Activated CD8-positive, alpha-beta memory T cell treated with anti-CD3 and anti-CD28 coated beads for 24 hours (primary cell): ENCODE data around the gene C2CD4D.

Experiments
- DNase-seq: peaks from one replicate; pipeline ENCODE4 v3.0.0-alpha.2; 2020

The C2CD4D gene

DNA sequence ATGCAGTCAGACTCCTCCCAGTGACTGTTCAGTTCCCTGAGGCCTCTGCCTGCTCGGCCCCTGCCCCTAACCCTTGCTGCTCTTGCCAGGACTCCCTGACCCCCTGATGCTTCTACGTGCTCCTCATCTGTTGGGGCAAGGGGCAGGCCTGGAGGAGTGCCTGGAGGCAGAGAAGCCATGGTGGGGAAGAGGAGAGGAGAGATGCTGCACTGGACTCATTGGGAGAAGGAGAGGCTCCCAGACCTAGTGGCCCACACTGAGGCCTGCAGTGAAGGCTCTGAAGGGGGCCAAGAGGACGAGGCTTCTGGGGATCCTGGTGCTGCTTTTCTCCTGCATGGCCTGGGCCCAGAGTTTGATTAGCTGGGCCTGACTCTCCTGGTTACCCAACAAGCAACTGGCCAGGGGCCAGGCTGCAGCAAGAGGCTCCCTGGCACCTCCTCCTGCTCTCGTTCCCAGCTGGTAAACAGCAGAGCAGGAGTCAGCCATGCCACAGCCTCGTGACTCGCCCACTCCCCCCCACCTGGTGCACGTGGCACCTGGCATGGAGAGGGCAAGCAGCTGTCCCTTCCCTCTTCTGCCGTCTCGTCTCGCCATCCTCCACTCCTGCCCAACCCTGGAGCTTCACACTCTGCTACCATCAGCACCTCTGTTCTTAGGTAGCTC is 7.2 kb downstream of the C2CD4D start:
- no peak for DNase-seq

DNA sequence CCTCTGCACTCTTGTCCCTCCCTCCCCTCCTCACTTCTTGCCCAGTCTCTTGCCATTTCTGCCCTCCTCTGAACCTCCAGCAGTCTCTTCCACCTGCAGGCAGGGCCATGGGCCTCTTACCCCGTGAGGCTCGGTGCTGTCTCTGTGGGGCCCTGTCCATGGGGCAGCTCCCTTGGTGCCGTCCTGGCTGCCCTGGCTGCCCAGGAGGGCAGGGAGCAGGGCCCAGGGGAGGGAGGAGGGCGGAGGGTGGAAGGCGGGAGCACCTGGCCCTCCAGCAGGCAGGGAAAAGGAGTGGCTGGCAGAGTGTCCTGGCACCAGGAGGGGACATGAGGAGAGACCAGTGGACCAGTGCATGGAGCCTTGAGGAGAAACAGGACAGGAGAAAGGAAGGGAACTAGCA is 8.0 kb downstream of the C2CD4D start, which contains the start of gene RORC:
Gene RORC (minus strand): TSS at position 198 of the 400 bp plus-strand sequence. CDS start 38 bp downstream, at position 160.
- DNase-seq: no peak

DNA sequence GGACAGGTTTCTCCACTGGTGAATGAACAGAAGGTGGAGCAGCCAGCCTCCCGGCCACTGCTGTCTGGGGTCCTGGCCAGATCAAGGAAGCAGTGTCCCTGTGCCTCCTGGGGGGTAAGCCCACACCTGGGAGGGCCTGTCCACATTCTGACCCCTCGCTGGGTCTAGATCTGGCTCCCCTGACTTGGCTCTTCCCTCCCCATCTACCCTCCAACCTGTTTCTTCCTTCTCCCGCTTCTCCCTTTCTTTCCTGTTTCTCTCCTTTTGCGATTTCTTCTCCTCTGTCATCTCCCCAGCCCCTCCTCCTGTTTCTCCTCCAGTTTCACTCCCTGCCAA is 8.4 kb downstream of the C2CD4D start:
- no peak for DNase-seq

DNA sequence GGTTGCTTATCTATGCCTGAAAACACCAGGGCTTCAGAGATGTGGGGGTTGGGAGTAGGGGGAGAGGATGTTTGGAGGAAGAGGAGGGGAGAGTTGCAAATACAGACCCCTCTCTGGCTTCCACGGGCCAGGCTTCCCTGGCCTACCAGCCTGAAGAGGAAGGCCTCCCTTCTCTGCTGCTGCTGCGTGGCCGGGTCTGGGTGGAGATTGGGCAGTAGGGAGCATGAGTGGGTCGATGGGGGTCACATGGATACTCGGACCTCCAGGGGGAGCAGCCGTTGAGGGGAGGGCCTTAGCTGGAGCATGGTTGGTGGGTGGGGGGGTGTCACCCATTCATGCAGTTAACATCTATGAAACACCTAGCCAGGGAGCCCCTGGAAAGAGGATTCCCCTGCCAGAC is 9.6 kb downstream of the C2CD4D start:
- no peak for DNase-seq

DNA sequence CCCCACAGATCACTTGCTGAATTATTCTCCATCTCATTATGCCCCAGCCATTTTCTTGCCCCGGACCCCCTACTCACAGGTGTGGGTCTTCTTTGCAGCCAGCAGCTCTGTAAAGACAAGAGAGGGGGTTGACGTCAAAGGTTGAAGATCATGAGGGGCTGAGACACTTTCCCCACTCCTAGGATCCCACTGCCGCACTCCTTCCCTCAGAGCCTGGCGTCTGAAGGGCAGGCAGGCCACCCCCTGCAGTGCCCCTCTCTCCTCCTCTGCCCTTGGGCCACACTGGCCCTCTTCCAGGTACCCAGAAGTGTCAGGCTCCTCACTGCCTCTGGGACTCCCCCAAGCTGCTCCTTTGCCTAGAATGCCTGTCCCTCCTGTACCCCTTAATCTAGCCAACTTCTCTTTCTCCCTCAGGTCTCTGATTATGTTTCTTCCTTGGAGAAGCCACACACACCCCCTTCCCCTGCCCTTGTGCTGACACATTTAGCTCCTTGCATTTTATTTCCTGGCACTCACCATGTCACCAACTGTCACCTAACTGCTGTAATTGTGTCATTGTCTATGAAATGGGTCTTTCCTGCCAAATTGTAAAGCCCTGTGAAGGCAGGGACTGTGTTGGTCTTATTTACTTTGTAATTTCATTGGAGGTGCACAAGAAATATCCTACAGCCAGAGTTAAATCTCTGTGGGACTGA is 10.1 kb downstream of the C2CD4D start:
- no peak for DNase-seq

DNA sequence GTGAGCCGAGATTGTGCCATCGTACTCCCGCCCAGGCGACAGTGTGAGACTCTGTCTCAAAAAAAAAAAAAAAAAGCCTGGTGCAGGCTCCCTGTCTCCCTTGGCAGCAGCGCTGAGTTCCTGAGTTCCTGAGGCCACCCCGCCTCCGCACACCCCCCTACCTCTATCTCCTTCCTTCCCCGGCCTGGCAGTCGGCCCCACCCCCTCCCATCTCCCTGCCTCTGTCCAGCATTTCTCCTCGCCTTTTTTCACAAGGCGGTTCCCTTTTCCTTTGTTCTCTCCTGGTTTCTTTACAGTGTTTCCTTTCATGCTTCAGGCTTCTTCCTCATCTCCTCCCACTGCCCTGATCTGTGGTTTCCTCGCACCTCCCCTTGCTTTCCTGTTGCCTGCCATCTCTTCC is 10.7 kb downstream of the C2CD4D start:
- no peak for DNase-seq

DNA sequence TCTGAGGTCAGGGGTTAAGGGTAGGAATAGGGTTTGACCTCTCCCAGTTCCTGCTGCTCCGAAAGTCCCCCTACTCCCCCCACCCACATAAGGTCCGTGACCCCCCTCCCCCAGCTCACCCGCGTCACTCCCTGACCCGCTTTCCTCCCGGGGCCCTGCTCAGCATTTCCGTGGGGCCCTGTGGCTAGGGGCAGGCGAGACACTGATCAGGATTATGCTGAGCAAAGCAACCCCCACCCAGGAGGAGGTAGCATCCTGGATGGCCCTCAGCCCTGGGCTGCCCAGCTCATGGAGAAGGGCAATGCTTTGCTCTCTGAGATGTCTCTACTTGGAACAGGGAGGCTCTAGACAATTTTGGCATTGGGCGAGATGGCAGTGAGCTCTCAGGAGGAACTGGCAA is 11.8 kb downstream of the C2CD4D start:
- no peak for DNase-seq

DNA sequence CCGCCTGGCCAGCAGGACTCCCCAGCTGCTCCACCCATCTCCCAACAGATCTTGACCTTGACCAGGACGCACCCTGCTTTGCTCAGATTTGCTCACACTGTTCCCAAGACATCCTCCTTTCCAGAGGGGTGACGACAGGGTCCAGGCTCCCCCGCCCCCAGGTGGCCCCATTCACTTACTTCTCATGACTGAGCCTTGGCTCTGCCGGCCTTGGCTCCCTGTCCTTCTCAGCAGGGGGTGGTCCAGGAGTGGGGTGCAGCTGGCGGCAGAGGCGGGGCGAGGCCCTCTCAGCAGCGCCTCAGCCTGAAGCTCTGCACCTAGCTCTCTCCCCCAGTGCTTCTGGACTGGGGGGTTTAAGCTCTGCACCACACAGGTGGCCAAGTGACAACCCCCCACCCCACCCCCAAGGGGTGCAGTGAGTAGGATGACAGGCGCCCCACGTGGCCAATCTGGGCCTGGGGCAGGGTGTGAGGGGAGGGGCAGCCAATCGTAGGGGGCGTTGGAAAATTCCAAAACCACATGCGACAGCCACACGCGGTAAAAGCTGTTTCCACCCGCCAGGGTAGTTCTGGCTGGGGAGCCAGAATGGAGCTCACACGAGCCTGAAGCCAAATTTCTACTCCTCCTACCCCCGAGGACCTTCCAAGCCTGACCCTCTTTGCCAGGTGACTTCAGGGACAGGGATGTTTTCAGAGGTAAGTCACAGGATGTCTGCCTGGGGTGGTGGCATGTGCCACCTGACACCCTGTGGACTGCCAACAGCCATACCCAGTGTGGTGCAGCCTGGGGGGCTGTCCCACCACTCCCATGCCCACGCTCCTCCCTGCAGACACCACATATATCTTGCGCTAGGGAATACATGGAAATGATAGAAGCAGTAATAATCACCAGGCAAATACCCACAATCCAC is 13.6 kb downstream of the C2CD4D start:
- DNase-seq: no peak

DNA sequence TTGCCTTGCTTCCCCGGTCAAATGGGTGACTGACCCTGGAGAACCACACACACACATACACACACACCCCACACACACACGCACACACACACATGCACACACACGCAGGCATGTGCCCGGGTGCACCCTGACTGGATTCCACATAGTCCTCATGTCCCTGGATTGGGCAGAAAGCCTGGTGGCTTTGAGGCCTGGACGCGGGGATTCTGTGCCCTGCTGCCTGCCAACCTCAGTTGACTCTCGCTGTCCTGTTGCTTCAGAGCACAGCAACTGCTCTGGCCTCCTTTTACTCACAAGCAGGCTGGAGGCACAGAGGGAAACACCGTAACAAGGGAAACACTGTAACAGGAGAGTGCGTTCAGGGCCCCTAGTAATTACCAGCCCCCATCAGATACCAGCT is 14.4 kb downstream of the C2CD4D start:
- no peak for DNase-seq

DNA sequence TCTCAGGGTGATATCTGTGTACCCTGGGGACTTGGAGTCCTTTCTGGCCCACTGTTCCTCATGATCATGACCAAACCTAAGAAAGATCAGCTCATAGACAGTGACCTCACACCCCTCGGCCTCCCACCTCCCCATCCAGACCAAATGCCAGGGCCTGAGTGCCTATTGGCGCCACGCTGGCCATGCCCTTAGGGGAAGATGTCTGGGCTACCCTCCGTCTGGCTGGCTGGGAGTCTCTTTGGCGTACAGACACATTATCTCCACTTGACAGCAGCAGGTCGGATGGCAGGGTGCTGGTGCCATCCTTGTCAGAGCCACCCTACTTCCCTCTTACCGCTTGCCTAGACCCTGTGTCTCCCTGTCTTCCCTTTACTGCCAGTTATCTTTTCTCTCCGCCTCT is 16.4 kb downstream of the C2CD4D start:
- no peak for DNase-seq

DNA sequence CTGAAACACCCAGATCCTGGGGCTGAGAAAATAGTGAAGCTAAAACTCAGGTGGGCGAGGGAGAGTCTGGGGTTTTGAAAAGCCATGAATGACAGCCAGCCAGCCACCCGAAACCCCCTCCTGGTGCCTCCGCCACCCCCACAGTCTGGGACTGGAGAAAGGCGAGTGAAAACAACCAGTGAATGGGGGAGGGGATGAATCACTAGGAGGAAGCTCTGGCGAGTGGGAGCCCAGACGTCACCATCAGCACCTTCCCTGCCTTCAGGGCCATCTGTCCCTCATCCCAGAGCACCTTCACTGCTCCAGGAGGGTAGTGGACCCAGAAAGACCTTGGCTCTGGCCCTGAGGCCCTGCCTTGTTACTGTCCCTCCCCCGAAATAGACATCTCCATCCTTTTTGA is 17.2 kb downstream of the C2CD4D start:
- no peak for DNase-seq

DNA sequence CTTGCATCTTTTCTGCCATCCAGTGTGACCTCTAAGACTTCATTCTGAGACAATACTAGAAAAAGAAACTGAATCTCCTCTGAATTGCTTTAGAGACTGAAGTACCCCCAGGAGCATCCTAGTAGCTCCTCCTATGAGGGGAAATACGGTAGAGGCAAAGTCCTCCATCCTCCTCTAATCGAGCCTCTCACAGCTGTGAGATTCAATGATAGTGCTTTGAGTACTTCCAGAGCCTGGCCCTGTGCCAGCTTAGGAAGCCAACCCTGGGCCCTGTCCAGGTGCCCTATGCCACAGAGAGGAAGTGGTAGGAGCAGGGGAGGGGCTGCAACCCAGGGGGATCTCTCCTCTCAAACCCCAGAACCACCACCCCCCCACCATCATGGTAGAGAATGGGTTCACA is 18.7 kb downstream of the C2CD4D start:
- no peak for DNase-seq

DNA sequence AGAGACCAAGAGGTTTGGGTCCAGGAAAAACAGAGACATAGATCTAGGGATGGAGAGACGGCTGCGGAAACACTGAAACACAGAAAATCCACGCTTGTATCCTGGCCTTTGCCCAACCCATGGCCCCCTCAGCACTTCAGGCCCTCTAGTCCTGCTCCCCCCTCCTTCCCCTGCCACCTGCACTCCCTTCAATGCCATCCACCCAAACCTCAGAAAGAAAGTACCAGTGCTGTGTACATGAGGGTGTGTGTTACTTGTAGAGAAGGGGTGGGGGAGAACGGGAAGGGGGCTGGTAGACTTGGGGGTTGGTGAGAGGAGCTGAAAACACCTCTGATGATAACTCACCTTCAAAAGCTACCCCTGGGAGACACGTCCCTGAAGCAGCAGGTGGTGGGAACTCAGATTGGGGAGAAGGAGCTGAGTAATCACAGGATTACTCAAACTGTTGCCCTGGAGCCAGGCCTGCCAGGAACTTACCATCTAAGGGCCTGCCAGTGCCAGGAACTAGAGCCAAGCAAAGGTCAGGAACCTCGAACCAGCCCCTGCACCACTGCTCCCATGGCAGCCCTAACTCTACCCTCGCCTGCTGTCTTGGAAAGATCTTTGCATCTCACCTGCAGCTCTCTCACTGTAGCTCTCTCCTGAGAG is 19.5 kb downstream of the C2CD4D start:
- DNase-seq: no peak

DNA sequence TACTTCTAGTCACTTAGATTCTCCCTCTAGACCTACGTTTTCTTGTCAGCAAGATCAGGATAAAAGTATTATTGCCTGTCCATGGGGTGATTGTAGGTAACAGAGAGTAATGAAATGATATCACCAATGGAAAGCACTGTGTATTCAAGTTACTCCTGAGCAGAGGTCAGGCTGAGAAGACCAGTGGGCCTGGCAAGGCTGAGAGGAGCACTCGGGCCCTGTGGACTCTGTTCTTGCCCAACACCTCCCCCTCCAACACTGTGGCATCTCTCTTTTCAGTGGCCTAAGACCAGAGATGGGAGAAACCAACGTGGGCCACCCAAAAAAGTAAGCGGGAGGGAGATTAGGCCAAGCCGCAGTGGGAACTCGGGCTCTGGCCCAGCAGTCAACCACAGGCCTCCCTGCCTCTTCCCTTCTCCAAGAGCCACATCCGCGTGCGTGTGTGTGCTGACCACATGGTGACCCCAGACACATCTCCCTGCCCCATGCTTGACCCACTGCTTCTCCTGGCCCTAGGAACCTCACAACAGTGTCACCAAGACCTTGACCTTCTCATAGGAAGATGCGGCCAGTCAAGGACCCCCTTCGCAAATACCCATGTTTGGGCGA is 20.3 kb downstream of the C2CD4D start:
- no peak for DNase-seq

DNA sequence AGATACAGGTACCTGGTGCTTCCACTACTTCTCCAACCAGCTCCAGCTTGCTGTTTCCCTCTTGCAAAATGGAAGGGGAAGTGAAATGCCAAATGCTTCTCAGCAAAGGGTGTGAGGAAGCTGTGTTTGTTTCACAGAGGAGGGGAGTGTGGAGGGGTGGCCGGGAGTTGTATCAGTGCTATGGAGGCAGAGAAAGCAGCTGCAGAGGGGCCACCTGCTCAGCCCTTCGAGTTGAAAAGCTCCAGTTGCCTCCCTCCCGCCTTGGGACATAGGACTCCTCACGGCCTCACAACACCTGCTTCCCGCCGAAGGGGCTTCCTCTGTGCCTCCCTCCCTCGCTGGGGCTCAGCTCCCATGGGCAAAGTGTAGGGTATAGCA is 22.3 kb downstream of the C2CD4D start:
- DNase-seq: no peak

DNA sequence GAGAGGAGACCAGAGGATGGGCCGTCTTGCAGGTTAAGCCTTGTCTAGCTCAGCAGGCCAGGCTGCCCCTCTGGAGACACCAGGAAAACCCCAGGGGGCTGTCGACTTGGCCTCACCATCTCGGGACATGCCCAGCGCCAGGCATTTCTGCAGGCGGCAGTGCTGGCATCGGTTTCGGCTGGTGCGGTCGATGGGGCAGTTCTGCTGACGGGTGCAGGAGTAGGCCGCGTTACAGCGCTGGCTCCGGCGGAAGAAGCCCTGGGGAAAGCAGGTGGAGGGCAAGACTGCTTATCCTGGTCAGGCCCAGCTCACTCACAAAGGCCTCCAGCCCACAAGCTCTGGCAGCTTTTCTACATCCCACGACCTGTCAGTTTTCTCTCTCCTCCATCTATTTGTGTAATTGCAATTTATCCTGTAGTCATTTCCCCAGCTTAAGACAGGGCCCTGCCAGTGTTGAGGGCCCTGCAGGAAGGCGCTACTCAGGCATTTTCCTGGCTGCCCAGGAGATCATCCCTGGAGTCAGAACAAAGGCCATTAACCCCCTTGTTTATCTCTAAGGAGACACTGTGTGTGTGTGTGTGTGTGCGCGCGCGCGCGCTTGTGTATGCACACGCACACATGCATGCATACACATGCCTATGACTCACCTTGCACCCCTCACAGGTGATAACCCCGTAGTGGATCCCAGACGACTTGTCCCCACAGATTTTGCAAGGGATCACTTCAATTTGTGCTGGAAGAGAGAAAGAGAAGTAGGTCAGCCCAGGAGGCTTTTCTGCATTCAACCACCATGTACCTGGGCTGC is 22.9 kb downstream of the C2CD4D start:
- no peak for DNase-seq

DNA sequence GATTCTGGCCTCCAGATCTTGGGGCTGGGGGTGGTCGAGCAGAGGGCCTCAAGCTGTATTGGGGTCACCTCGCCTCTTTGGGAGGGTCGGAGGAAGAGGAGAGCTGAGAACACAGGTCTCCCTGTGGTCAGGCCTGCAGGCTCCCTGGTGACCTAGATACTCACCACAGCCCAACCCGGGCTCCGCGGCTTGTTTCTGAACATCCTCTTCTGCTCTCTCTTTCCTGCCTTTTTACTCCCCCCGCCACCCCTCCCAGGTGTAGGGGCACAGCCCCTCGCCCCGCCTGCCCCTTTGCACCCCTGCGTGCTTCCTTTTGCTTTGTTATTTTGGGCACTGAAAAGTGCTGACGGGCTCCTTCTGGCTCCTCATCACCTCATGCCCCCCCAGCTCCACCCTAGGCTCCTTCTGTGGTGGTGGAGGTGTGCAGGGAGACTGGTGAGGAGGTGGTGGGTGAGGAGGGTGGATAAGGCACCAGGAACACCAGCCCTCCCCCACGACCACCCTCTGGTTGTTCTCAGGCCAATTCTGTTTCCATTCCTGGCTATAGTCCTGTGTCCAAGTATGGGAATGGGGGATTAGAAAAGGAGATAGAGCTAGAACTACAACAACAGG is 23.8 kb downstream of the C2CD4D start:
- DNase-seq: no peak

DNA sequence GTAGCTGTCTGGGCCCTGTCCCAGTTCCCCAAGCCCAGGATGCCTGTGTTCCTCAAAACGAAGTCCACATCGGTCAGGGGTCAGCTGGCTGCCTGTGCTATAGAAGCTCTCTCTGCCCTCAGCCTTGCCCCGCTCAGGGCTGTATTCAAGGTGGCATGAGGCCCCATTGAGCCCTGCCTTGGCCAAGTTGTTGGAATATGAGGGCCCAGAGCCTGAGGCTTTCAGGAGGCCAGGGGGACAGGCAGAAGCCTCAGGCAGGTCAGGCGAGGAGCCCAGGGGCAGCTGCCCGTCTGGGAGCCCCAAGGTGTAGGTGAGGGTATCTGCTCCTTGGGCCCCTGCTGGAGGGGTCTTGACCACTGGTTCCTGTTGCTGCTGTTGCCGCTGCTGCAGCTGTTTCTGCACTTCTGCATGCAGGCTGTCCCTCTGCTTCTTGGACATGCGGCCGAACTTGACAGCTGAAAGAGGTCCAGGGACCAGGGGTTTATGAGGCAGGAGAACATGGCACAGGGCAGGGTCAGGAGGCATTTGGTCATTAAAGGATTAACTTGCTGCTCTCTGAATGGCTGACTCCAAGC is 24.6 kb downstream of the C2CD4D start:
- no peak for DNase-seq

DNA sequence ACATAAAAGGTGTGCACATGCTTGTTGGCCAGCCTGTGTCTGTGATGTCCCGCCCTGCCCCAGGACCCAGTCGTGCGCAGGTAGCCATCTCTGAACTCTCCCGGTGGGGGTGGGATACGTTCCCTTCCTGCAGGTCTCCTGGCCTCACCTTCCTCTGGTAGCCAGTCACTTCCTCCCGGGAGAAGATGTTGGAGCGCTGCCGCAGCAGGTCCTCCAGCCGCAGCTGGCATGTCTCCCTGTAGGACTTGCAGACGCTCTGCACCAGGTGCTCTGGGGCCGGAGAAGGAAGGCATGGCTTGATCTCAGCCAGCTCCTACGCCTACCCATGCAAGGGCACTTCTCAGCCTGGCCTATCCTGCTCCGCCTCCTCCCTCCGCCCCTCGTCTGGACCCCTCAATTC is 25.2 kb downstream of the C2CD4D start:
- DNase-seq: no peak

DNA sequence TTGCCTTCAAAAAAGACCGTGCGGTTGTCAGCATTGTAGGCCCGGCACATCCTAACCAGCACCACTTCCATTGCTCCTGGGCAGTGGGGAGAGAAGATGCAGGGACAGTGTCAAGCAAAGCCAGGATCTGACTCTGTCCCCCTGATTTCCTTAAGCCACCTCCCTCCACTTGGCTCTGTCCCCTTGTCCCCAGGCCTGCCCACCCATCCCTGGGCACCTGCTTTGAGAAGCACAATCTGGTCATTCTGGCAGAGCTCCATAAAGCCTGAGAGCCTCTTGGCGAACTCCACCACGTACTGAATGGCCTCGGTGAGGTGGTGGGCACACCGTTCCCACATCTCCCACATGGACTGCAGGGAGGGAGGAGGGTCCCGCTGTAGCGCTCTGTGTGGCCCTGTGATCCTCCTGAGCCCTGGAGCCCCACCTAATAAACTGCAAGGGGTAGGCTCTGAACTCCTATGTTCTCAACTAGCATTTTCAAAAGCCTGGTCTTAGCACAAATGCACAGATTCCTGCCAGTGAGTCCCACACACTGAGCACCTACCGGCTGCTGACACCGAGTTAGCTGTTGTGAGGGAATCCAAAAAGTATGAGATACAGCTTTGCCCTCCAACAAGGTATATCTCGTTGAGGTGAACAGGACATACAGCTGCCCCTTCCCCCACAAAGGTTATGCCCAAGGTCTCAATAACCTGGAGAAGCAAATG is 26.2 kb downstream of the C2CD4D start:
- DNase-seq: no peak

DNA sequence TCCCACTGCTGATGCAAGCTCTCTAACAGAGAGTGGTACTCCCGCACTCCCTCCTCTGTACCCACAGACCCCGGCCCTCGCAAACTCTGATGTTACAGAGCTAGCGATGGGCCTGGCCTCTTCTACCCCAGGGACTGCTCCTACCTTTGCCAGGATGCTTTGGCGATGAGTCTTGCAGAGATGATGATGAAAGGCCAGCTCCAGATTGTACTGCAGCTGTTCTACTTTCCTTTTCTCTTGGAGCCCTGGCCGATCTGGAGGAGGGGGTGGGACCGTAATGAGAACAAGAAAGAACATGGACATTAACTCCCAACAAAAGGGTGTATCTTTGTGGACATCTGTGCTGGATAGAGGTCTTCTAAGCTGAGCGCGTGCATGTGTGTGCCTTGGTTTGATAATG is 28.4 kb downstream of the C2CD4D start:
- no peak for DNase-seq
